ENCODE measurements around the gene LDB2.
"Not testable (repeated sequence)": the region's sequence is repeated elsewhere in the genome, so short reads cannot be mapped to it uniquely, and the experiment has no call there.

LDB2 gene

DNA sequence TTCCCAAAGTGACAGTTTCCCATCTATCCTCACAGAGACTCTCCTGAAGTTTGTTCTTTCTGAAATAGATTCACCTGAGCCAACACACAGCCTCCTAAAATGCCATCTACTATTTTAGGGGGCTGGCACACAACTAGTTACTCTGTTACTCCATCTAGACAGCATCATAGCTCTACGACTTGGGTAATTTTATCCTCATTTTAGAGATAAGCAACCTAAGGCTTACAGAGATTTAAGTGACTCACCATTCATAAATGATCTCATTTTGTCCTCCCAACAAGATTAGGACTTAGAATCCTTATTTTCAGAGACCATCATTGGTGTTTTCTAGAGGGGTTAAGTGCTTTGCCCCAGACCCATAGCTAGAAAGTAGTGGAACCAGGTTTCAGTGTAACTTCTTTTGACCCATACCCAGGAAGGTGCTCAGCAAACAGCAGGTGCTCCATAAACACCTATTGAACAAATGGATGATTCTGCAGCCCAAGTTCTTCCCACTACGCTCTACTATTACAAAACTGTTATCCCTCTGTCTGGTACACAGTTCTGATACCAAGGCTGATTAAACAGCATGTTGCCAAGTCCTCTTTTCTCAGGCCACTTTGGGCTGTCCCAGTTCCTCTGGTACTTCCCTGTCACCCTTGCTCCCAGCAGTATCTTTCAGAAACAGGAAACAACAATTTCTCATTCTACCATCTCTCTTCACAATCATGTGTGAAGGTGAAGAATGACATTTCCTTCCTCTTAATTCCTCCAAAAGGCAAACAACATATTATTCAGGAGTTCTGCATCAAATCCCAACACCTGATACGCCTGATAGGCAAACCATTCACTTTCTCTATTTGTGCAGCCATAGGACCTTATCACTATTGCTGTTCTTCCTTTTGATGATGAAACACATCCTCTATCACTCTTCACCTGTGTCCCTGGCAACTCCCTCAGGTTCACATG, 367.5 kb downstream of the LDB2 start:
- no peak for DNase-seq

DNA sequence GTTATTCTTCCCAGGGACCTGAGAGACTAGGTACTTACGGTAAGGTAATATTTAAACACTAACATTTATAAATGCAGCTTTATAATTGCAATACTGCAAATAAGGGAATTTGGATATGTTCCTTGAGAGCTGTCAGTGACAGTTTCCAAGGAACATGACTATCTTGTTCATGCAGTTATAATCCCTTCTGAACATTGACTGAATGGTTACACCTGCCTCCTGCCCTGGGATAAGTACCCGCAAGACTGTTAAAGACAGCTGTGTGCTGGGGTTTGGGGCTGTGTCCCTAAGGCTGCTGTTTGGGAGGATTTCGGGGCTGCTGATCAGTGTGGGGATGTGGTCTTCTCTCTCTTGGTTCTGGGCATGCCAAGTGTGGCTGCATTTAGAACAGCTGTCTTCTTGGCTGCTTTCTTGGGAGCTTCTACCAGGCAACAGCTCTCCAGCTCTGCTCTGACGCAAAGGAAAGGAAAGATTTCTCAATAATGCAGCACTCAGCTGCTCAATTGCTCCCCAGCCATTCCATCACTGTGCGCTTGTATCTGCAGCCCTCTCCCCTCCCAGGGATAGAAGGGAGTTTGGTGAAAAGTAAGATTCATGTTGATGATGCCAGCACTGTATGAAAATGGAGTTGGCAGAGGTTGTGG, 373.4 kb downstream of the LDB2 start:
- DNase-seq: no peak

DNA sequence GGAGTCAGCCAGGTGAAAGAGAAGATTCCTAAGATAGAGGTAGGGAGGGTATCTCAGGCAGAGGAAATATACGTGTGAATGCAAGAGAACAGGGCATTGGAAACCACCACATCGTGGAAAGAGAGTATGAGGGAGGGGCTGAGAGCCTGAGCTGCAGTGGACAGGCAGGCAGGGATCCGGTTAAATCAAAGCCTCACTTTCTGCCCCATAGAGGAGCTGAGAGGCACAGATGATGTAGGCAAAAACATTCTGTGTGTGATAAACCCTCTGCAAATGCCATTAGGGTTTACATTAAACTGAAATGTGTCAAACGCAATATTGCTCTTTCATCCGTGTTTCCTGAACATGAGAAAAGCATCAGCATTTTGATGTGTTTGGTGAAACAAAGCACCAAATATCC, 374.0 kb downstream of the LDB2 start:
- DNase-seq: no peak

DNA sequence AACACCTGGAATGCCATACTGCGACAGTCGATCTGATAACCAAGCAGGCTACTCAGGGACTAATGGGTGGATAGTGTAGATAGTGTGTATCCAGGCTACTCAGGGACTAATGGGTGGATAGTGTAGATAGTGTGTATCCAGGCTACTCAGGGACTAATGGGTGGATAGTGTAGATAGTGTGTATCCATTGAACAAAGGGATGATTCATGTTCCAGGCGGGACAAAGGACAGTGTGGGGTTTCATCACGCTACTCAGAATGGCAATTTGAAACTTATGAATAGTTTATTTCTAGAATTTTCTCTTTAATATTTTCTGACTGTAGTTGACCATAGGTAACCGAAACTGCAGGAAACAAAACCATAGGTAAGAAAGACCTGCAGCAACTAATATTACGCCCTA, 374.9 kb downstream of the LDB2 start:
- DNase-seq: not testable (repeated sequence)

DNA sequence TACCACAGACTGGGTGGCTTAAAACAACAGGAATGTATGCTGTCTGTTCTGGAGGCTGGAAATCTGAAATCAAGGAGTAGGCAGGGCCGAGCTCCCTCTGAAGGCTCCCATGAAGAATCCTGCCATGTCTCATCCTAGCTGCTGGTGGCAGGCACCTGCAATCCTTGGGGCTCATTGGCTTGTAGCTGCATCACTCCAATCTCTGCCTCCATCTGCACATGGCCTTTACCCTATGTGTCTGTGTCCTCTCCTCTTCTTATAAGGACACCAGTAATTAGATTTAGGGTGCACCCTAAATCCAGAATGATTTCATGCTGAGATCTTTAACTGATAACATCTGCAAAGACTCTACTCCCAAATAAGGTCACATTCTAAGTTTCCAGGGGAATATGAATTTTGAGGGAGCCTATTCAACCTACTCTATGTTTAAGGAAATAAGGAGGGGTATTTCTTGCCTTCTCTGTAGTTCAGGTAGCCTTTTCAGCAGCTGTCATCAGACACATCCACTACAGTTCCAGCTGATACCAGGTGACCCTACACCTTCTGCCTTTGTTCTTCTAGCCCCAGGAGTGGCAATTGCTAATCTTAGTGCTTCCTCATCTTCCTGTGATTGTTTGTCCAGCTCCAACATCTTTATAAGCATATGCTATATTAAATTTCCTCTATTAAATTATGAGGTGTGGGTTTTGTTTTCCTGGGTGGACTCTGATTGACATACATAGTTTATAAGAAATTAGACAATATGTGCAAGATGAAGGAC, 377.1 kb downstream of the LDB2 start:
- DNase-seq: no peak

DNA sequence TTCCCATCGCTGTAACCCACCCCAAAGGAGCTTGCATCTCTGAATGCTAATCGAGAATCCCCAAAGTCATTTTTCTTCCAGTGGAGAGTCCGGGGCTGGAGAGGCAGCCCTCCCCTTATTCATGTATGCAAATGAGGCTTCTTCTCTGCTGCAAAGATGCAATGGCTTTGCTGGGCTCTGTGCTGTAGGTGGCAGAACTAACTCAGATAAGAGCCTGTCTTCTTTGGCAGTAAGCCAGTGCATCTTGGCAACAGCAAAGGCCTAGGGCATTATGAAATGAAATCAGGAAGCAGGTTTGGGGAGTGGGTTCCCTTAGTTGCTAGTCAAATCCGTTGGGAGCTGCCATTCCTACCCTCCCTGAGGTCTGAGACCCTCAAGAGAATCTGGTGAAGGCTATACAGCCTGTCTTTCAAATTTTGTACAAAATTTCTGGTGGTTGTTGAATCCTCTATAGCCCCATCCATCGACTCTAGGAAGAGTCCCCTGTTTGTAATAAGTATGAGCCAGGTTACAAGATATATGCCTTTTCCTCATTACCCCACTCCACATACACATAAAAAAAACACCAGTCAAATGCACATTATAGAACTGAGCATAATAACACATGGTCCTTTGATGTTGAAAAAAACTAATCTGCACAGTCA, 381.5 kb downstream of the LDB2 start:
- DNase-seq: no peak

DNA sequence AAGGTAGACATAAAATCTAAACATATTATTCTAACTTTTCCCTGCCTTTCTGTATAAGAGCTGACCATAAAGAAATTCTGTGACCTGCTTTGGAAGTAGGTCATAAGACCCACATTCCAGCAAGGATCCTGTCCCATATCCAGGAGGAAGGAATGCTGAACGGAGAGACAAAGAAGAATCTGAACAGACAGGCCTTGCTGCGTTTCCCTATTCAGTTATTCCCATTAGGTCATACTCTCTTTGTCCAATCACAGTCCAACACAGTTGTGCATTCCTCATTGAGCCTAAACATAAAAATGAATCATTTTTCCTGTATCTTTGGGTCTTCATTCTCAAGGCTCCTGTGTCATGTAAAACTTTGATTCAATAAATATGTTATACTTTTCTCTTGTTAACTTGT, 384.6 kb downstream of the LDB2 start:
- no peak for DNase-seq

DNA sequence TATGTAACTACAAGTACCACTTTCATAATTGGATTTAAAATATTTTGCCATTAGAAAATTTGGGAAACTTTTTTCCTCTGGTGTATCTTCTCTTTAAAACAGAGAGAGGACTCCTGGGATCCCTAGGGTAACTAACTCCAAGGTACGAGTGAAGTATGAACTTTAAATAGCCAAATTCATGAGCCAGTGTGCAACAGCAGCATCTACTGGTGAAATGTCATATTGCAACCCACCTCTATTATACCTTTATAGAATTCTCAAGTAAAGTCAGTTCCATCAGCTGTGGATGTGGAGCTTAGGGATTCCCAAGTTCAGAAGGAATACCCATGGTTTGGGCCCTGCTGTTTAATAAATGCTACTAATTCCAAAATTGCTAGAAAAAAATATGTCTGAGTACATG, 389.5 kb downstream of the LDB2 start:
- no peak for DNase-seq

DNA sequence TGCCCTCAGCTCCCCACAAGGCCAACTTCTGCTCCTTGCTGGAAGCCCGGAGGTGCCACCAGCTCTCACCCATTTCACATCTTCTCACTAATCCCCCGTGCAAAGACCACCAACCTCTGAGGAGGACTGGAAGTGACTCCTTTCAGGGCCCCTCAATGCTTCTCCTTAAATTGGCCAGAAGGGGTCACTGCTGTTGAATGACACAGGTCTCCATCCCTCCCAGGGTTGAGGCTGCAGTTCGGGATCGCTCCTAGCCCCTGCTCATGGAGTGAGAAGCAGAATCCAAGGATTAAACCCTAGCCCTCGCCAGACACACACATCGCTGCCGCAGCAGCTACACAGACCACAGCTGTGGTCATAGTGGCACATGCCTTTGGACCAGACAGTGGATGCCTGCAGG, 392.7 kb downstream of the LDB2 start:
- DNase-seq: no peak

DNA sequence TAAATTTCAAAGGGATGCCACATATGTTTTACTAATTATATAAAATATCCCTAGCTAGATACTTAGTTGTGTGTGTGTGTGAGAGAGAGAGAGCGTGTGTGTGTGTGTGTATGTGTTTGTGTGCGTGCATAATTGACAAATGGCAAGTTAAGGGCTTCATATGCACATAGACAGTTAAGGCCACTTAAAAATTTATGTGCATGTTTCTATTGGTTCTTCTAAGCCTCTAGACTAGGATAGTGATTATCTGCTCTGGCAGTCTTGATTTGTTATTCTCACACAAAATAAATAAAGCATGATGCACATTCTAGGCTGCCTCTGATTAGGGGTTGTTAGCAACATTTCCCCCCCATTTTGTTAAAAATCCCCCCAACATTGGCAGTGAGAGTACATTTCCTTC, 393.2 kb downstream of the LDB2 start:
- DNase-seq: no peak

DNA sequence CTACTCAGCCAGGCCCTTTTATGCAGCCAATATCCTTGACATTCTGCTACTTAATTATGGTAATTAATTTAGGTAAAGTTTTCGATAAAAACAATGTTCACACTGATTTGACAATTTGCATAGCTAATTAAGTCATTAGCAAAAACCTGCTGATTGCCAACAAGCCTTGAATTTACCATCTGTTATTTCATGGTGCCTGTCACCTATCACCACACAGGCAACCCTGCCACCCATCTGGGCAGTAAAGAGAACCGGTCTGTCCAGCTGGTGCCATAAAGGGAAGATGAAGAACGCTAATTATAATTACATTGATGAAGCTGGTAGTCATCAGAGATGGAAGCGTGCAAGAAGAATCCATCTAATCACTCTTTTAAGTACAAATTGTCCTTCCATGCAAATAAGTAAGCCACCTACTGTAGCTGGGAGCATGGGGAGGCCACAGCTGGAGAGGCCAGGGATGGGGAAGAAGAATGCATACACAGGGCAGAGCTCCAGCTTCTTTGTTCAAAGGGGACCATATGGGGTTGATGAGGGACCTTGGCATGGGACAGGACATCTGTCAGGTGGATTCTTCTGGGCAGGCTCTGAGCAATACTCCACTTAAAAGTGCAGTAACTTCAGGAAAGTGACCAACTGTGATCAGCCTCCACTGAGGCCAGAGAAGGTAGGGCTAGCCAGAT, 394.9 kb downstream of the LDB2 start:
- DNase-seq: no peak

DNA sequence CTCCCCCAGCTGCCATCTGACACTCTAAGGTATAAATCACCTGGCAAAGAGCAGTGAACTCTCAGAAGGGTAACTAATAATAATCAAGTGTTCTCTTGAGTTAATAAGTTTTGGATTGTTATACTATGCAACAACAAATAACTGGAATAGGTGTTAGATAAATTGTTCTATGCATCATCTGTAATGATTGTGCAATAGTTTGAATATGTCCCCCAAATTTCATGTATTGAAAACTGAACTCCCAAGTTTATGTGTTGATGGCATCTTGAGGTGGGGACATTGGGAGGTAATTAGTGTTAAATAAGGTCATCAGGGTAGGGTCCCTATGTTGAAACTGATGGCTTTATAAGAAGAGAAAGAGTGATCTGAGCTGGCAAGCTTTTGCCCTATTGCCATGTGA, 399.5 kb downstream of the LDB2 start:
- no peak for DNase-seq

DNA sequence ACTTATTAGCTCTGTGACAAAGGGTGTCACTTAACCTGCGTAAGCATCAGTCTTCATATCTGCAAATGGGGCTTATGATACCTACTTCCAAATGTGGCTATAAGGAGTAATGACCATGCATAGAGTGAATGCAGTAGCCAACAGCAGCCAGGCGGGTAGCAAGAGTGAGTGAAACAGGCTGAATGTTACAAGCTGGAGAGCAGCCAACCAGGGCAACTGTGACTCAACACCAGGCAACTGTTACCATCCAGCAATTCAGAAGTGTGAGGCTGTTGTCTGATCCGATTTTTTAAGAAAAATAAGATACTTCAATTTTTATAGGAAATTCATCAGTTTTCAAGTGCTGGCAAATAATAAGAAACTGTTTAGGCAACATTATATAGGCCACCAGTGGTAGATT, 401.9 kb downstream of the LDB2 start:
- no peak for DNase-seq

DNA sequence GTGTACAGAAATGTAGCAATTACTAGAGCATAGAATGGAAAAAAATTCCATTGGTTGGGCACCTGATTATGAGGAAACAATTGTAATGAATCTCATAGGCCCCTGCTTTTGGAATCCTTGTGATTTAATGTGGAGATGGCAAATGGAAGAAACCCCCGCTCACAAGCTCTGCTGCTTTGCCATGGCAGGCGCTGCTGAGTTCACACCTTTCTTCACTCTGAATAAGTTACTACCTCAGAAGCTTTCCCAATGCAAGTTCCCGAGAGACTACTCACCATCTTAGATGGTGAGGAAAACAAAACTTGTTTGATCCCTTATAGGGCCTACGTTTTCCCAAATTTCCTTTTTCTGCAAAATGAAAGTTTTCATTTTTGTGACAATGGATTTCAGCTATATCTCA, 405.6 kb downstream of the LDB2 start:
- DNase-seq: no peak

DNA sequence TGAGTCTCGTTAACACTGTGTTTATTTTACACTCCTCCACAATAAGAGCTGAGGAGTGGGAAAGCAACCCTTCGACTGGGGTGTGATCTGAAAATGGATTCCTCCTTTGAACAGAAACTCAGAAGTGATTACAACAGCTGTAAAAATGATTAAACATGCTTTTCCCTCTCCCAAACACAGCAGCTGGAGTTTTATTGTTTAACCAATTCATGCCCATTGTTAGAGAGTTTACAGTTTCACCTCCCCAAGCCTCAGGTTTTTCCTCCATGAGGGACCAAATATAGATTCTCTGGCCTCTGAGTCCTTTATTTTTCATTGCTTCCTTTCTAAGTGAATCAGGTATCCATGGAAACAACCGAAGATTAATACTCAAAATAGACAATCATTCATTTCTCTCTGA, 409.2 kb downstream of the LDB2 start:
- no peak for DNase-seq

DNA sequence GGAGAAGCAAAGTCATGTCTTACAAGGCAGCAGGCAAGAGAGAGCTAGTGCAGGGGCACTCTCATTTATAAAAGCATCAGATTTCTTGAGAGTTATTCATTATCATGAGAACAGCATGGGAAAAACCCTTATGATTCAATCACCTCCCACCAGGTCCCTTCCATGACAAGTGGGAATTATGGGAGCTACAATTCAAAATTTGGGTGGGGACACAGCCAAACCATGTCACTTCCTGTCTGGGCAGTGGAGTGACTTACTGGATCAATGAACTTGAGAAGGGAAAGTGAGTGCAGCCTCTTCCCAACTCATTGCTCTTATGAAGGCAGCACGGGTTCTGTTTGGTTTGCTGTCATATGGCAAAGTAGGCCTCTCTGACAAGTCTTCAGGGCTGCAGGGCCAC, 410.4 kb downstream of the LDB2 start:
- no peak for DNase-seq

DNA sequence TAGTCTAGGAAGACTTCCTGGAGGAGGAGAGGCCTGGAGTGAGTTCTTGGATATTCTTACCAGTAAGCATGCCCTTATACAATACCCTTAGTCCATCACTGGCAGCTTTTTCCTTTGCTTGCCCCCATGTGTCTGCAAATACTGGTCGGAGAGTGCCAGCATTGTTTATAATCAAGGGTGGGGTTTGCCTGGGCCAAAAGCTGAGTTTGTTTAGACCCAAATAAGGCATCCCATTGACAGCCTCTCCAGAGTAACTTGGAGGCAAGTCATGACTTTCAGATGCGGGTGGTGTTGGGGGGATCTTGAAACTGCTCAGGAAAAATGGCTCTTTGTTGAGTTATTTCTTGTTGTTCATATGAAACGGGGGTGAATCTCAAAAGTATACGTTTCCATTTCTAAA, 413.7 kb downstream of the LDB2 start:
- DNase-seq: no peak

DNA sequence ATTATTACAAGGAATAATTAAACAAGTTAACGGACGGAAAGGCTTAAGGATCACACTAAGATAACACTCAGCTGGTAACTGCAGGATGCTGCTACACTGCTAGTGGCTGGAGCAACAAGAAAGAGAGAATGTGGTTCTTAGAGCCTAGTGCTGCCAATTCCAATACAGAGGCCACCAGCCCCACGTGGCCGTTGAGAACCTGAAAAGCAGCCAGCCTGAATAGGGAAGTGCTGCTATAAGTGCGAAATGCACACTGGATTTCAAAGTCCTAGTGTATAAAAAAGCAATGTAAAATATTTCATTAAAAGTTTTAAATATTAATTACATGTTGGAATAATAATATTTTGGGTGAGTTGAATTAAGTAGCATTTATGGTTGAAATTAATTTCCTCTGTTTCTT, 414.9 kb downstream of the LDB2 start:
- DNase-seq: no peak

DNA sequence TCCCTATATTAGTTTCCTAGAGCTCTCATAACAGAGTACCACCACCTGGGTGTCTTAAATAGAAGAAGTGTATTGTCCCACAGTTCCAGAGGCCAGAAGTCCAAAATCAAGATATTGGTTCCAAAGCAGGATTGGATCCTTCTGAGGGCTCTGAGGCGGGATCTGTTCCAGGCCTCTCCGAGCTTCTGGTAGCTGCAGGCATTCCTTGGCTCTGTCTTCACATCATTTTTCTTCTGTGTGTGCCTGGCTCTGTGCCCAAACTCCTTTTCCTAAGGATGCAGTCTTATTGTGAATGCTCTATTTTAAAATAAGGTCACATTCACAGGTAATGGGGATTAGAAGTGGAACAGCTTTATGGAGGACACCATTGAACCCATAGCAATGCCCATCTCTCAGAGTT, 418.4 kb downstream of the LDB2 start:
- DNase-seq: no peak

DNA sequence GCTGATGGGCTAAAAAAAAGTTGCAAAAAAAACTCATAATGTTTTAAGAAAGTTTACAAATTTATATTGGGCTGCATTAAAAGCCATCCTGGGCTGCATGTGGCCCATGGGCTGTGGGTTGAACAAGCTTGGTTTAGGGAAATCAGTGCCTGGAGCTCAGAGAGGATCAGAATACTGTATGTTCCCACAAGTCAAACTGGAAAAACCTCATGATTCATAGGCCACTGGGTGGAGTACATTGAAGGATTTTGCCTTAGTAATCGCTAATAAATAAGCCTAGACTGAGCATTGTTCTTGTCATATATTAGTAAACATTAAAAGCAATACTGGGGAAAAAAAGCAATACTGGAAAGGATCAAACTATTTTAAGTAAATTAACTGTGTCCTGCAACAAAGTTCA, 425.9 kb downstream of the LDB2 start:
- no peak for DNase-seq

DNA sequence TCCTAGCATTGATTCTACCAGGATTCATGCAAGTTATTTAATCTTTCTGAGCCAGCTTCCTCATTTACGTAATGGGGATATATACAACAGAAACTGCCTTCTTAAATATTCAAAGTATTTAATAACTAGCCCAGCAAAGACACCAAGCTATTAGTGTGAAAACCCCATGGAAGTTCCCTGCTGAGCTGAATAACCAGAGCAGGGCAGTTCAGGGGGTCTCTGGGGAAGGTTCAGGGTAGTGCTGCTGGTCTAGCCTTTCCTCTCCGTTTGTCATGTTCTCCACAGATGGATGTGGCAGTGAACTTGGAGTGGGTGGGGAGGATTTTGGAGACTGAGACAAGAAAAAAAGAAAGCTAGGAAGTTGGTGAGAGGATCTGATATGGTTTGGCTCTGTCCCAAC, 431.4 kb downstream of the LDB2 start:
- no peak for DNase-seq

DNA sequence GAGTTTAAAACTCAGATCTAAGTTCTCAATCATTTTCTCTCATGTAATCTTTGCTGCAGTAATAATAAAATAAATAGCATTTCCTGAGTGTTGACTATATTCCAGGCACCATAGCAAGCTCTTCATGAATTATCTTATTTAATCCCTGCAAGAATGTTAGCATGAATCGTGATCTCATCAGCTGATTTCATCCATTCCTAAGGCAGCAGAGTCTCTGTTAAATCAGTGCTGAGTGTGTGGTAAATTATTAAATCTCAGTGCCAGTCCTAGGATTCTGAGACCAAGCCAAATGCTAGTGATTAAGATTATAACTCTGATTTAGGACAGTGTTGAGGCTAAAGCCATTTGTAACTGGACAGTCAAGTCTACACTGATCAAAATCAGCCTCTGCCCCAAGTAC, 431.9 kb downstream of the LDB2 start:
- DNase-seq: no peak

DNA sequence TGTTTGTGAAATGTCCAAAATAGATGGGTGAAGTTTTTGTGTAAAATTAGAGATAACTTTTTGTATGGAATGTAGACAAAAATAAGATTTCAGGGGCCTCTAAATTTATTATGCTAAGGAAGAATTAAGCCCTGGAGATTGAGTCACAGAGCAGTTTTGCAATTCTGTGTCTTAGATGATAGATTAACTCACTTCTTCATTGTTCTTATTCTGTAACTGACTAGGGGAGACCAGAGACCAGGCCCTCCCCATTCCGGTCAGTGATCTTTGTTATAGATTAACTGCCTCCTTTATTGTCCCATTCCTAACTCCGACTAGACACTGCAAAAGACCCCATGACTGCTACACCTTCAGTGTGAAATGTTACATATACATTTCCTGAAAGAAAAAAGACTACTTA, 433.8 kb downstream of the LDB2 start:
- DNase-seq: no peak

Measured in central memory CD4-positive, alpha-beta T cell (primary cell).